Smooth muscle cell (in vitro differentiated cells): ENCODE data around the gene SETBP1. TPM values are rescaled to one million over a fixed set of nuclear protein-coding genes. Genes with fewer than 3 reads are reported as not detected.

Experiments
- DNase-seq: peaks from one replicate; lab custom pipeline; 2025; ENCODE audit not compliant: unreplicated experiment; lab: John Stamatoyannopoulos, UW
- H2AFZ ChIP-seq: fragments of 200-600 bp; sonication (generic); 2 replicates; pipeline ENCODE4 v1.6.0; 2016; ENCODE audit warnings: antibody characterized with exemption, low read depth, mild to moderate bottlenecking
- H3F3A ChIP-seq: fragments of 200-600 bp; sonication (generic); 2 replicates; pipeline ENCODE4 v1.6.0; 2017; ENCODE audit warnings: antibody characterized with exemption, low read depth
- H3K27ac ChIP-seq: fragments of 200-600 bp; sonication (generic); 2 replicates; pipeline ENCODE4 v1.5.1; 2016; ENCODE audit warnings: low read depth, mild to moderate bottlenecking
- H3K27me3 ChIP-seq: fragments of 200-600 bp; sonication (generic); 2 replicates; pipeline ENCODE4 v1.6.1; 2016; ENCODE audit warnings: low read depth, mild to moderate bottlenecking
- H3K36me3 ChIP-seq: fragments of 200-600 bp; sonication (generic); 2 replicates; pipeline ENCODE4 v1.5.1; 2016; ENCODE audit warnings: low read depth
- H3K4me1 ChIP-seq: fragments of 200-600 bp; sonication (generic); 2 replicates; pipeline ENCODE4 v1.5.1; 2016; ENCODE audit warnings: low read depth
- H3K4me2 ChIP-seq: fragments of 200-600 bp; sonication (generic); 2 replicates; pipeline ENCODE4 v1.6.0; 2016; ENCODE audit warnings: mild to moderate bottlenecking
- H3K4me3 ChIP-seq: fragments of 200-600 bp; sonication (generic); 2 replicates; pipeline ENCODE4 v1.5.1; 2016; ENCODE audit warnings: mild to moderate bottlenecking
- H3K79me2 ChIP-seq: fragments of 200-600 bp; sonication (generic); 2 replicates; pipeline ENCODE4 v1.6.0; 2016; ENCODE audit warnings: low read depth, mild to moderate bottlenecking
- H3K9ac ChIP-seq: fragments of 200-600 bp; sonication (generic); 2 replicates; pipeline ENCODE4 v1.6.0; 2016; ENCODE audit warnings: low read depth
- H3K9me3 ChIP-seq: fragments of 200-600 bp; sonication (generic); replicated peaks from 2 replicates; pipeline ENCODE4 v1.5.1; 2016; ENCODE audit warnings: low read depth
- H4K20me1 ChIP-seq: fragments of 200-600 bp; sonication (generic); 2 replicates; pipeline ENCODE4 v1.6.0; 2016; ENCODE audit warnings: low read depth
- WGBS: methylation state at CpG from one replicate; pipeline ENCODE4 v1.1.7; 2016; ENCODE audit warnings: low lambda C conversion rate; 5-methylcytosine and 5-hydroxymethylcytosine counted together
- polyA plus RNA-seq: library from polyadenylated mRNA; unstranded; fragments of >200 nt; fragmentation: Nextera tagmentation; extraction: Ambion mirVana; gene quantifications from 2 replicates; pipeline ENCODE4 v1.2.1, GENCODE V29; 2016
- total RNA-seq: library from RNA; depleted of rRNA; stranded (reverse); fragments of >200 nt; gene quantifications from 2 replicates; pipeline ENCODE4 v1.2.3, GENCODE V29; 2014
- TF ChIP-seq, protein P1 (sequence below): fragments of 200-600 bp; sonication (generic); IDR thresholded peaks from 2 replicates; pipeline ENCODE4 v1.5.1; 2017; ENCODE audit warnings: borderline replicate concordance, mild to moderate bottlenecking, antibody characterized with exemption; ENCODE audit not compliant: insufficient read depth, poor library complexity, severe bottlenecking

Gene SETBP1
- total and polyA plus RNA-seq, 2 experiments from 2014 or later = 6.1 to 17.7 TPM

DNA sequence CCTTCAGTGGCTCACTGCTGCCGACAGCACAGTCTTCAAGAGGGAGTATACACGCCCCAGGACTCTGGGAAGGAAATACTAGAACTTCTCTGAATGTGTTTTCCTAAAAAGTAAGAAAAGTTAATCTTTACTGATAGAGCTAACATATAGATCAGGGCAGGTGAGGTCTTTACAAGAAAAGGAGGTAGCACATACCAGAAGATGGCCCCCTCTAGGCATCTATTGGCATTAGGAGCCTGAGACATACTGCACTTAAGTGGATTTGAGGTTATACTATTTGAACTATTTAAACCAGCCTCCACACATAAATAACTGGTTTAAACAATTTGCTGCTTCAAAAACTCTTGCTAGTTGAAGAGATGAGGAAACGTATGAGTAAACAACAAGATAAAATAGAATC is 406.1 kb downstream of the SETBP1 start:
- Histone ChIP-seq H3K9ac (no peak overlapping the region), H3K27me3 (no peaks in the 10 kb centered on the region), H2AFZ (no peak overlapping the region), H3F3A (no peaks in the 10 kb centered on the region), H3K4me1 (no peaks in the 10 kb centered on the region), H3K36me3 (no peaks in the 10 kb centered on the region), H3K27ac (no peak overlapping the region), H3K4me3 (no peak overlapping the region), H3K9me3 (no peaks in the 10 kb centered on the region), H3K4me2 (no peak overlapping the region), H4K20me1 (no peaks in the 10 kb centered on the region), H3K79me2 (no peaks in the 10 kb centered on the region)
- no peak for DNase-seq
- TF ChIP-seq, protein P1, sequence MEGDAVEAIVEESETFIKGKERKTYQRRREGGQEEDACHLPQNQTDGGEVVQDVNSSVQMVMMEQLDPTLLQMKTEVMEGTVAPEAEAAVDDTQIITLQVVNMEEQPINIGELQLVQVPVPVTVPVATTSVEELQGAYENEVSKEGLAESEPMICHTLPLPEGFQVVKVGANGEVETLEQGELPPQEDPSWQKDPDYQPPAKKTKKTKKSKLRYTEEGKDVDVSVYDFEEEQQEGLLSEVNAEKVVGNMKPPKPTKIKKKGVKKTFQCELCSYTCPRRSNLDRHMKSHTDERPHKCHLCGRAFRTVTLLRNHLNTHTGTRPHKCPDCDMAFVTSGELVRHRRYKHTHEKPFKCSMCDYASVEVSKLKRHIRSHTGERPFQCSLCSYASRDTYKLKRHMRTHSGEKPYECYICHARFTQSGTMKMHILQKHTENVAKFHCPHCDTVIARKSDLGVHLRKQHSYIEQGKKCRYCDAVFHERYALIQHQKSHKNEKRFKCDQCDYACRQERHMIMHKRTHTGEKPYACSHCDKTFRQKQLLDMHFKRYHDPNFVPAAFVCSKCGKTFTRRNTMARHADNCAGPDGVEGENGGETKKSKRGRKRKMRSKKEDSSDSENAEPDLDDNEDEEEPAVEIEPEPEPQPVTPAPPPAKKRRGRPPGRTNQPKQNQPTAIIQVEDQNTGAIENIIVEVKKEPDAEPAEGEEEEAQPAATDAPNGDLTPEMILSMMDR = no peak
- WGBS = 72% methylated on average over 3 of the region's 3 CpGs

DNA sequence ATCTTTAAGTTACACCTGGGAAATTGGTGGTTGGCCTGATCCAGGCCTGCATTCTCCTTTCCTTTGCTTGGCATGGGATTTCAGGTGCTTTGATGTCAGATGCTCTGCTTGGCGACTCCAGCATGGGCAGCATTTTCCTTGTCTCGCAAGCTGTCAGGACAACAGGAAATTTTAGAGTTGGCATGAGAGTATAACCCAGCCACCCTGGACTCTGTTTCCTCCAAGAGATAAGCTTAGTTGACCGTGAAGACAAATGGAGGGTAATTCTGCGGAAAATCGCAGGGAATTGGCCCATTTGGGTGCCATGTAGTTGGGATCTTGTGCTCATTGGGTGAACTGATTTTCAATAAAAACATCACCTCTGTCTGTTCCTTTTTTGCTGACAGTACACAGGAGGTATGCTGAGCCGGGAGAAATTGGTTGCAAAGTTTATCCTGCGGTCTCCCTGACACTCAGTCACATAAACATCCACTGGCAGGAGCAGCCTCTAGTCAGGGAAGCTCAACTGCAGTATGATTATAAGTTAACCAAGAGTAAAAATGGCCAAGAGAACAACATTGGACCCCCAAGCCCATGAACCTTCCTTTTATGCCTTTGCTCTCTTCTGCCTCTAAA is 409.9 kb downstream of the SETBP1 start:
- Histone ChIP-seq H2AFZ (no peak overlapping the region), H3K9ac (no peak overlapping the region), H3F3A (no peaks in the 10 kb centered on the region), H3K36me3 (no peaks in the 10 kb centered on the region), H4K20me1 (no peaks in the 10 kb centered on the region), H3K4me2 (no peak overlapping the region), H3K27me3 (no peaks in the 10 kb centered on the region), H3K4me1 (no peaks in the 10 kb centered on the region), H3K9me3 (no peaks in the 10 kb centered on the region), H3K79me2 (no peaks in the 10 kb centered on the region), H3K27ac (no peak overlapping the region), H3K4me3 (no peak overlapping the region)
- WGBS = 88% methylated on average over 7 of the region's 7 CpGs
- TF ChIP-seq, protein P1 = no peak
- DNase-seq = no peak

DNA sequence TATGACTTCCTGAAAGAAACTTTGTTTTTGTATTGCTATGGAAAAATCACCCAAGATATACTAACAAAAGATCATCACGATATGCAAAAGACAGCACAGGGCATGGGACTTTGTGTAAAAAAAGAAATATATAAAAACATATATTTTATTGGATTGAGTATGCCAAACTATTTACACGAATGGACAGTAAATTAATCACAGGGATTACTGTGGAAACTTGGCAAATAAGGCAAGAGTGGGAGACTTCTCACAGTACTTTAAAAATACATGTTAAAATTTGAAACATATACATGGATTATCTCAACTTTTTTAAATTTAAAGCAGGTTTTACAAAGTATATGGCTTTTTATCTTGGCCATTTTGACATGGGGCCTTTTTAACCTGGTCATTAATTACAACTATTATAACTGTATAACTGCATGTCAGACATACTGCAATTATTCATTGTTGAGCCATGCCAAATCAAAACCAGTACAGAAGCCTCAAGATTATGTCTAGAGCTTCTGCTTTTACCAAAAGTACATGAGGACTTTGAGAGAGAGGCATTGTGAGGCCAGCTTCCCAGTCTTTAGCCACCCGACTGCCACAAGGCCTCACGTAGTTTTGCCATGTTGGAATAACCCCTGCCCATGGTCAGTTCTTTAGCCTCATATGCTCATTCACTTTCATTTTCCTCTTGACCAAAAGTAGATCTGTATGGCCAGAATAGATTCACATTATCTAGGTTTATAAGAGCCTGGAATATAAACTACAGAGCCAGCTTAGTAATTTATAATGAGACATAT is 419.8 kb downstream of the SETBP1 start:
- 96% methylated on average over 4 of the region's 4 CpGs for WGBS
- no peak for DNase-seq

More for the DNA sequence above, 419.8 kb downstream of the SETBP1 start:
- Histone ChIP-seq H3K27ac (no peak overlapping the region), H3K9me3 (no peaks in the 10 kb centered on the region), H3K27me3 (no peaks in the 10 kb centered on the region), H3K9ac (no peak overlapping the region), H3K4me1 (peaks cover 5% of the 10 kb centered on the region), H3K4me3 (no peak overlapping the region), H3K4me2 (no peak overlapping the region), H4K20me1 (no peaks in the 10 kb centered on the region), H2AFZ (no peak overlapping the region), H3K36me3 (no peaks in the 10 kb centered on the region), H3K79me2 (no peaks in the 10 kb centered on the region), H3F3A (no peaks in the 10 kb centered on the region)
- TF ChIP-seq, protein P1 = no peak
